Epithelial cell of esophagus (primary cell): ENCODE data around the gene CPXCR1.
A peak's percentile ranks its signal among the peaks of the same experiment; 100 is the strongest.
"Not testable (repeated sequence)": the region's sequence is repeated elsewhere in the genome, so short reads cannot be mapped to it uniquely, and the experiment has no call there.

Experiments used
- DNase-seq: peaks from one replicate; pipeline ENCODE4 v3.0.0; 2010; ENCODE audit warnings: low read depth
- H3K4me3 ChIP-seq: 2 replicates; pipeline ENCODE4 v1.5.1; 2011; ENCODE audit warnings: mild to moderate bottlenecking, low read length, control low read depth
- TF ChIP-seq, protein P1 (sequence below): IDR thresholded peaks from 2 replicates; pipeline ENCODE4 v1.5.1; 2011; ENCODE audit warnings: low read depth, mild to moderate bottlenecking, low read length, control low read depth, inconsistent platforms; ENCODE audit not compliant: insufficient read depth; ENCODE audit errors: missing control alignments

CPXCR1 gene

DNA sequence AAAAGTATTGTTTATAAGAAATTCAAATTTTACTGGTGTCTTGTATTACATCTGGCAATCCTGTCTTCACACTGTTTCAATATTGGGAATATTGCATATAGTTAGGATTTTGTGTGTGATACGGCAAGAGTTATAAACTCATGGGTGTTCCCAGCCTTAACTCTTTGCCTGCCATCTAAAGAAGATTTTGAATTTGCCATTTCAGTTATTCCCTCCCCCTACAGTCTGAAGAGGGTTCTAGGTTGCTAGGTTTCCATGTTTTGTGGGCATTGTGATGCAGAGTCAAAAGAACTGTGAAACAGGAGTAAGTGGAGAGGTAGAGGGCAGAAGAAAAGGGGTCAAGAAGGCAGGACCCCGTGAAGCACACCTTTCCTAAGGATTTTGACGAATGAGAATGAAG is at the start of gene CPXCR1:
CPXCR1 (plus strand) TSS at position 301 of the 400 bp plus-strand sequence. CDS start 6,190 bp downstream, outside the sequence.
- TF ChIP-seq, protein P1, sequence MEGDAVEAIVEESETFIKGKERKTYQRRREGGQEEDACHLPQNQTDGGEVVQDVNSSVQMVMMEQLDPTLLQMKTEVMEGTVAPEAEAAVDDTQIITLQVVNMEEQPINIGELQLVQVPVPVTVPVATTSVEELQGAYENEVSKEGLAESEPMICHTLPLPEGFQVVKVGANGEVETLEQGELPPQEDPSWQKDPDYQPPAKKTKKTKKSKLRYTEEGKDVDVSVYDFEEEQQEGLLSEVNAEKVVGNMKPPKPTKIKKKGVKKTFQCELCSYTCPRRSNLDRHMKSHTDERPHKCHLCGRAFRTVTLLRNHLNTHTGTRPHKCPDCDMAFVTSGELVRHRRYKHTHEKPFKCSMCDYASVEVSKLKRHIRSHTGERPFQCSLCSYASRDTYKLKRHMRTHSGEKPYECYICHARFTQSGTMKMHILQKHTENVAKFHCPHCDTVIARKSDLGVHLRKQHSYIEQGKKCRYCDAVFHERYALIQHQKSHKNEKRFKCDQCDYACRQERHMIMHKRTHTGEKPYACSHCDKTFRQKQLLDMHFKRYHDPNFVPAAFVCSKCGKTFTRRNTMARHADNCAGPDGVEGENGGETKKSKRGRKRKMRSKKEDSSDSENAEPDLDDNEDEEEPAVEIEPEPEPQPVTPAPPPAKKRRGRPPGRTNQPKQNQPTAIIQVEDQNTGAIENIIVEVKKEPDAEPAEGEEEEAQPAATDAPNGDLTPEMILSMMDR = no peak
- H3K4me3 ChIP-seq = no peak within 1 kb of the TSS
- DNase-seq = no peak

DNA sequence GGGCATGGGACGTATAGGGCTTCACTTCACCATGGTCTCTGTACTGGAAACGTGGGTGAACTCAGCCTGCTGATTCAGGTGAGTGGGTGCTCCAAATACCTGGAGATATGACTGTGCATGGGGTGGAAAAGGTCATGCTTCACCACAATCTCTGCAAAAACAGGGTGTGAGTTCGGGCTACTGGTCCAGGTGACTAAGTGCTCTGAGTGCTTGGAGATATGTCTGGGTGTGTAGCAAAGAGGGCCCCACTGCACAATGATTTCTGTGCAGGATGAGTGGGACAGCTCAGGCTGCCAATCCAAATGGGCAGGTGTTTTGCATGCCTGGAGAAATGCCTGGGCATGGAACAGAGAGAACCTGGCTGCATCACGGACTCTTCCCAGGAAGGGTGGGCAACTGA is 11.2 kb upstream of the CPXCR1 start:
- DNase-seq = peak; percentile 14
- H3K4me3 ChIP-seq = no peak overlapping the region
- TF ChIP-seq, protein P1 = no peak

DNA sequence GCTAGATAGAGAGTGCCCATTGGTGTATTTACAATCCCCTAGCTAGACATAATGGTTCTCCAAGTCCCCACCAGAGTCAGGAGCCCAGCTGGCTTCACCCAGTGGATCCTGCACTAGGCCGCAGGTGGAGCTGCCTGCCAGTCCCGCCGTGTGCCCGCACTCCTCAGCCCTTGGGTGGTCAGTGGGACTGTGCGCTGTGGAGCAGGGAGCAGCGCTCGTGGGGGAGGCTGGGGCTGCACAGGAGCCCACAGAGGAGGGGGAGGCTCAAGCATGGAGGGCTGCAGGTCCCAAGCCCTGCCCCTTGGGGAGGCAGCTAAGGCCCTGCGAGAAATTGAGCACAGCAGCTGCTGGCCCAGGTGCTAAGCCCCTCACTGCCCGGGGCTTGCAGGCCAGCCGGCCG is 810 bp upstream of the CPXCR1 start:
- H3K4me3 ChIP-seq, DNase-seq: not testable (repeated sequence)

DNA sequence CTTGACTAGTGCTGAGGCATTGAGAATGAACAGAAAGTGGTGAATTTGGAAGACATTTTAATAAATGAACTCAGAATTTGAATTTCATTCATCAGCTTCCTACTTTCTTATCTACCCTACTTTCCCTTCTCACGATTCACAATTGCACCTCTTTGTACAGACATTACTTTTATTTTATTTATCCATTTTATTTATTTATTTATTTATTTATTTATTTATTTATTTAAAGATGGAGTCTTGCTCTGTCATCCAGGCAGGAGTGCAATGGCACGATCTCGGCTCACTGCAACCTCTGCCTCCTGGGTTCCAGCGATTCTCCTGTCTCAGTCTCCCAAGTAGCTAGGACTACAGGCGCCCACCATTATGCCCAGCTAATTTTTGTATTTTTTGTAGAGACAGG is 5.3 kb downstream of the CPXCR1 start:
- not testable (repeated sequence) for DNase-seq, H3K4me3 ChIP-seq

DNA sequence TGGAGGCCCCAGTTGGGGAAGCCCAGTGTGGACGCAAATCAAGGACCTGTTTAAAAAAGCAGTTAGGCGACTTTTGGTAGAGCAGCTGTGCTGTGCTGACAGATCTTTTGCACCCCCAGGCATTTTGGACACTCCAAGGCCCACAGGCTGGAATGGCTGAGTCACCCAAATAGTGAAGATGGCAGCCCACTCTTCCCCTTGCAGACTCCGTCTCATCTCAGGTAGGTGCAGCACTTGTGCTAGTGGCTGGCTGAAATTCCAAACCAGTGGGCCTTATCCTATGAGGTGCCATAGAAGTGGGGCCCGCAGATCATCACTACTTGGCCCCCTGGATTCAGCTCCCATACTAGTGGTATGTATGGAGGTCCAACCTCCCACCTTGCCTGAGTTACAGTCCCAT is 42.8 kb downstream of the CPXCR1 start:
- no peak for DNase-seq
- TF ChIP-seq, protein P1 = no peak
- H3K4me3 ChIP-seq = no peak overlapping the region
